Activated CD8-positive, alpha-beta memory T cell treated with anti-CD3 and anti-CD28 coated beads, Interleukin-2, amount 10 ng/mL, durations not matched to agents 7 days and 5 days (primary cell): ENCODE data around the gene ATXN7L1. TPM values are rescaled to one million over a fixed set of nuclear protein-coding genes. Genes with fewer than 3 reads are reported as not detected.
"Not testable (repeated sequence)": the region's sequence is repeated elsewhere in the genome, so short reads cannot be mapped to it uniquely, and the experiment has no call there.

Experiments
- ATAC-seq: fragments of 150-1000 bp; cut with Tn5 transposase; one replicate; pipeline ENCODE4 v1.10.0; 2021; ENCODE audit warnings: moderate library complexity
- CTCF ChIA-PET: fragments of 350-600 bp; sonication (Branson Sonifier 250); formaldehyde crosslinking; loops from one replicate; lab custom pipeline; 2021; ENCODE audit warnings: antibody characterized with exemption; lab: Charles Lee
- DNase-seq: peaks from one replicate; pipeline ENCODE4 v3.0.0-alpha.2; 2020
- H3K27ac Mint-ChIP-seq: one replicate; pipeline ENCODE4 v1.8.0; 2021; ENCODE audit warnings: mild to moderate bottlenecking, mixed read lengths
- H3K27me3 Mint-ChIP-seq: one replicate; pipeline ENCODE4 v1.8.0; 2021; ENCODE audit warnings: mixed read lengths
- H3K36me3 Mint-ChIP-seq: one replicate; pipeline ENCODE4 v1.8.0; 2021; ENCODE audit warnings: mild to moderate bottlenecking, mixed read lengths
- H3K4me1 Mint-ChIP-seq: one replicate; pipeline ENCODE4 v1.8.0; 2021; ENCODE audit warnings: mixed read lengths
- H3K4me3 Mint-ChIP-seq: one replicate; pipeline ENCODE4 v1.8.0; 2021; ENCODE audit warnings: mild to moderate bottlenecking, moderate library complexity, mixed read lengths
- H3K9me3 Mint-ChIP-seq: one replicate; pipeline ENCODE4 v1.8.0; 2022; ENCODE audit warnings: low read depth, mixed read lengths
- total RNA-seq, 2 experiments: library from RNA; stranded (reverse); gene quantifications; one replicate each; pipeline ENCODE4 v1.2.3, GENCODE V29; 2021

The ATXN7L1 gene
- total RNA-seq, 2 experiments from 2014 or later: 4.2 to 9.1 TPM

DNA sequence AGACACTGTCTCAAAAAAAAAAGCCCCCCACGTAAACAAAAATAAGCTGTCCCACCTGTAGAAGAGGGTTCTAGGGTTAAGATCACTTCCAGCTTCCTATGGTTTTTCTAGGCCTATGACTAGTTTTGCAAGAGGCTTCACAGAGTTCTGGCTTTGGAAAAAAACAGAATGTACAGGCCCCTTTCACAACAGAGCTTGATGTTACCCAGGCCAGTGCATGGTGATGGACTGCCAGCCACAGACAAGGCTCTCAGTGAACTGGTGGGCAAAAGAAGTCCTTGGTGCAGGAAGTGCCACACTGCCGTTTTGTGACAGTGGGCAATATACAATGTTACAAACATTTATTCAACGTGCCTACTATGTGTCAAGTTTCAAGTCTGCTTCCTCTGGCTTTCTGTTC lies 276.8 kb downstream of the ATXN7L1 start:
- peaks cover 18% of the 10 kb centered on the region for H3K27me3 Mint-ChIP-seq
- ATAC-seq (no peak), DNase-seq (no peak)
- no peak overlapping the region for H3K27ac Mint-ChIP-seq
- H3K36me3 Mint-ChIP-seq: no peaks in the 10 kb centered on the region
- CTCF ChIA-PET: no interaction called here
- H3K4me1 Mint-ChIP-seq: no peaks in the 10 kb centered on the region
- H3K9me3 Mint-ChIP-seq: no peaks in the 10 kb centered on the region
- H3K4me3 Mint-ChIP-seq: no peak overlapping the region

DNA sequence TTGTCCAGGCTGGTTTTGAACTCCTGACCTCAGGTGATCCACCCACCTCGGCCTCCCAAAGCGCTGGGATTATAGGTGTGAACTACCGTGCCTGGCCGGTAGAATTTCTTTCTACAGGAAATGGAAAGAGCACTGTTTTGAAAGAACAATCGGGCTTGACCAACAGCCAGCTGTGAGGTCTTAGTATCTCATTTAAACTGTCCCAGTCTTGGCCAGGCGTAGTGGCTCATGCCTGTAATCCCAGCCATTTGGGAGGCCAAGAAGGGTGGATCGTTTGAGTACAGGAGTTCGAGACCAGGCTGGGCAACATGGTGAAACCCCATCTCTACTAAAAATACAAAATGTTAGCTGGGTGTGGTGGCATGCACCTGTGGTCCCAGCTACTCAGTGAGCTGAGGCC lies 277.3 kb downstream of the ATXN7L1 start:
- CTCF ChIA-PET, H3K4me3 Mint-ChIP-seq, H3K36me3 Mint-ChIP-seq, DNase-seq, H3K4me1 Mint-ChIP-seq, H3K27ac Mint-ChIP-seq, ATAC-seq, H3K9me3 Mint-ChIP-seq: not testable (repeated sequence)
- peaks cover 21% of the 10 kb centered on the region for H3K27me3 Mint-ChIP-seq

DNA sequence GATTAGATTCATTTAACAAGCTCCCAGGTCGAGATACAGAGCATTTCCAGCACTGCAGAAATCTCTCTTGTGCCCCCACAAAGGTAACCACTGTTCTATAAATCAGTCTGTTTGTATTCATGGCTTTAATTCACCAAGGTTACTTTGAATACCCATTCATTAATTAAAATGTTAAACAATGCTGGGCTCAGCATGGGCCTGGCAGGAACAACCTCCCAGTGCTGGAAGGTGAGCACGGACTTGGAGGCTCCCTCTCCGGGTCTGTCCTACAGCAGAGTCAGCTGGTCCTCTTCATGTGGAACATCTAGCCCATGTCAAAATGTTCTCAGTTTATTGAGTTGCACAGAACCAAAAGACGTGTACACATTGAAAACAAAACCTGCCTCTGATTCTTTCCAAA lies 279.5 kb downstream of the ATXN7L1 start:
- H3K27ac Mint-ChIP-seq: no peak overlapping the region
- no peaks in the 10 kb centered on the region for H3K4me1 Mint-ChIP-seq
- H3K4me3 Mint-ChIP-seq: no peak overlapping the region
- ATAC-seq (no peak), DNase-seq (no peak)
- H3K9me3 Mint-ChIP-seq: no peaks in the 10 kb centered on the region
- H3K27me3 Mint-ChIP-seq: peaks cover 21% of the 10 kb centered on the region
- CTCF ChIA-PET: no interaction called here
- H3K36me3 Mint-ChIP-seq: no peaks in the 10 kb centered on the region

DNA sequence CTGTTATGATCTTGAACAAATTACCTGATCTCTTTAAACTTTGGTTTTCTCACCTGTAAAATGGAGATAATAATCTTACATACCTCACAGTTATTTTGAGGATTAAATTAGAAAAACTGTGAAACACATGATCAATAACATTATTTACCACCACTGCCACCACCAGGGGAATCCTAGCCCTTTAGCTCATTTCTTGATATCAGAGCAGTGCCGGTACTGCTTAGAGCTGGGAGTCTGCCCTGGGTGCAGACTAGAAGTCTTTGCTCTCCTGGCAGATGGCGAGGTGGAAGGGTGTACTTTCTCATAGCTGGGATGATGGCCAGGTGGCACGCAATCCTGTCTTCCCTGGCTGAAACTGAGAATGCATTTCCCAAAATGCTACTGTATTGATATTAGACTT lies 282.4 kb downstream of the ATXN7L1 start:
- peaks cover 17% of the 10 kb centered on the region for H3K27me3 Mint-ChIP-seq
- no peak overlapping the region for H3K4me3 Mint-ChIP-seq
- H3K9me3 Mint-ChIP-seq: no peaks in the 10 kb centered on the region
- ATAC-seq (no peak), DNase-seq (no peak)
- H3K27ac Mint-ChIP-seq: no peak overlapping the region
- H3K36me3 Mint-ChIP-seq: no peaks in the 10 kb centered on the region
- CTCF ChIA-PET: interaction anchor here (0.6 kb wide), 1 partner anchor 454 kb away, joined by 3 read pairs; no protein-coding TSS in a partner anchor
- H3K4me1 Mint-ChIP-seq: peaks cover 4% of the 10 kb centered on the region

DNA sequence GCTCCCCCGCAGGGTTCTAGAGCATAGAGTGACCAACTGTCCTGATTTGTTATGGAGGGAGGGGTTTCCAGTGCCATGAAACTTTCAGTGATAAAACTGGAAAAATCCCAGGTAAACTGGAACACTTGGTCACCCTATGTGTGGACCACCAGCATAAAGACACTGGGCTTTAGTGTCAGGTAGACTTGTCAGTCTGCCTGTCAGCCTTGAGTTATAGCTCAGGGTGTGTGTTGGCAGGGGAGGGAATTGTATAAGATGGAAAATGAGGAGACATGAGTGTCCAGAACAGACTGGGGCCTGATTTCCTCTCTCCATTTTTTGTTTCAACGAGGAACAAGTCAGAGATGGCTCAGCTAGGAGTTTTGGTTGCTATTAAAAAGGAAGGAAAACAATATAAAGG lies 284.9 kb downstream of the ATXN7L1 start:
- DNase-seq (peak; percentile 9), ATAC-seq (no peak)
- H3K9me3 Mint-ChIP-seq: no peaks in the 10 kb centered on the region
- no peak overlapping the region for H3K4me3 Mint-ChIP-seq
- H3K4me1 Mint-ChIP-seq: peaks cover 14% of the 10 kb centered on the region
- H3K36me3 Mint-ChIP-seq: no peaks in the 10 kb centered on the region
- CTCF ChIA-PET: no interaction called here
- peaks cover 8% of the 10 kb centered on the region for H3K27me3 Mint-ChIP-seq
- H3K27ac Mint-ChIP-seq: no peak overlapping the region

DNA sequence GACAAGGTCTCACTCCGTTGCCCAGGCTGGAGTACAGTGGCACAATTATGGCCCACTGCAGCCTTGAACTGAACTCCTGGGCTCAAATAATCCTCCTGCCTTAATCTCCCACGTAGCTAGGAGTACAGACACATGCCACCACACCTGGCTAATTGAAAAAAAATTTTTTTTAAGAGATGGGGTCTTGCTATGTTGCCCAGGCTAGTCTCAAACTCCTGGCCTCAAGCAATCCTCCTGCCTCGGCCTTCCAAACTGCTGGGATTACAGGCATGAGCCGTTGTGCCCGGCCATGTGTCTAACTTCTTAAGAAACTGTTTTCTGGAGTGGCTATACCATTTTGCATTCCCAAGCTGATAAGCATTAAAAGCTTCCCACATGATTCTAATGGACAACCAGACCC lies 285.6 kb downstream of the ATXN7L1 start:
- ATAC-seq: no peak
- Mint-ChIP-seq H3K9me3 (no peaks in the 10 kb centered on the region), H3K27me3 (peaks cover 8% of the 10 kb centered on the region), H3K4me1 (peaks cover 18% of the 10 kb centered on the region), H3K36me3 (no peaks in the 10 kb centered on the region), H3K27ac (no peak overlapping the region), H3K4me3 (no peak overlapping the region)
- no peak for DNase-seq
- CTCF ChIA-PET: no interaction called here

DNA sequence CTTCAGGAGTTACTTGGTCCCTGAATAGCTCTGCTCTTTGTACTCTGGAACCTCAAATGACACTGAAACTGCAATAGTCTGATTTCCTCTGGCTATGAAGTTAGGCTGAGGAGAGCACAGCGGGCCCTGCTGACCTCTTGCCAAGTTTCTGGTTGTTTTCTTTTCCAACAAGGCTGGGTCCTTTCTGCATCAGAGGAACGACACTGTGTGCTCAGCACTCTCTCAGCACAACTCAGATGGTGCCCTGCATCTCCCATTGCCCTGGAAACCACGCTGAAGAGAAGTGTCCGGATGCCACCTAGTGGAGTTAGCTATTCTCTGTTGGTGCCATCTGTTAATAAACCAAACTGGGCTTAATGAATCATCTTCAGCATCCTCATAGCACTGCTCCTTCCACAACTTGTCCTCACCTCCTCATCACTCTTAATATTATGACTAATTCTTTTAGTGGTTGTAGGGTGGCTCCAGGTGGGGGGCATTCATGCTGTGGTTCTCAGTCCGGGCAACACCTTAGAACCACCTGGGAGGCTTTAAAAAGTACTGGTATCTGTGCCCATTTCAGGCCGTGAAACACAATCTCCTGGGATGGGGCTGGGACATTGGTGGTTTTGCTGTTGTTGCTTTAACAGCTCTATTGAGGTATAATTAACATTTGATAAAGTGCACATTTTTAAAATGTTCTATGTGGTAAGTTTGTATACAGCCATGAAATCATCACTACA lies 286.9 kb downstream of the ATXN7L1 start:
- H3K4me1 Mint-ChIP-seq: peaks cover 18% of the 10 kb centered on the region
- no peaks in the 10 kb centered on the region for H3K36me3 Mint-ChIP-seq
- no peak overlapping the region for H3K4me3 Mint-ChIP-seq

DNA sequence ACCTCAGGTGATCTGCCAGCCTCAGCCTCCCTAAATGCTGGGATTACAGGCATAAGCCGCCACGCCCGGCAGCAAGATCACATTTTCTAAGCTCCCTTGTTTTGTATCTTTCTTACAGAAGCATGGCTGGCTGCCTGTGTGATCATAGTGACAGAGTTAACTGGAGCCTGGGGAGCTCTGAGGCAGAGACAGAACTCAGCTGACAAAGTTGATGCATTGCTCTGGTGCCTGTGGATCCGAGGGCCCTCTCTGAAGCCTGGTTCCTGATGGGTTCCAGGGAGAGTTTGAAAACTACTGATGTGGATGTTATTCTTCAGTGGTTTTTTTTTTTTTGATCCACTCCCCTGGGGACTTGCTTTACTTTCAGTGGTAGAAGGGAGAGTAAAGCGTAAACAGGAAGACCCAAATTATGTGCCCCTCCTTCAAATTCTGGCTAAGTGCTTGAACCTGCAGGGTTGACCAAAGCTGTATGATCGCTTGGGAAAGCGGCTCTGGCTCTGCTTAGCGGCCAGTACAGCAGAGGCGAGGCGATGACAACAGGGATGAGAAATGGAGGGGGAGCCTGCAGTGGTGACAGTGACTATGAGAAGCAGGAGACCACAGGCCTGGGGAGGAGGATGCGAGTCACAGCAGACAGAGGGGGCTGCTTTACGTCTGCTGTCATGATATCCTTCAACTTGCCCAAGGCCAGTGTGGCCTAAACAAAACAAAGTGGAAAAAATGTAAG lies 288.3 kb downstream of the ATXN7L1 start:
- H3K4me3 Mint-ChIP-seq: no peak overlapping the region
- H3K27me3 Mint-ChIP-seq: no peaks in the 10 kb centered on the region
- CTCF ChIA-PET: interaction anchor here (1.1 kb wide), 2 partner anchors 9 to 12 kb away, joined by 3 read pairs; no protein-coding TSS in a partner anchor
- H3K9me3 Mint-ChIP-seq: no peaks in the 10 kb centered on the region
- peak overlapping the region; percentile 55 for H3K27ac Mint-ChIP-seq
- peak; percentile 40 for DNase-seq
- H3K4me1 Mint-ChIP-seq: peaks cover 18% of the 10 kb centered on the region
- no peaks in the 10 kb centered on the region for H3K36me3 Mint-ChIP-seq
- no peak for ATAC-seq

More for the DNA sequence above, 286.9 kb downstream of the ATXN7L1 start:
- DNase-seq: peak; percentile 77
- CTCF ChIA-PET: interaction anchor here (0.8 to 1.8 kb wide), 9 partner anchors 10 to 667 kb away, joined by 3 to 6 read pairs (median 3); partner anchors contain the start of gene RINT1
- no peak overlapping the region for H3K27ac Mint-ChIP-seq
- H3K27me3 Mint-ChIP-seq: peaks cover 5% of the 10 kb centered on the region
- ATAC-seq: peak; percentile 90
- no peaks in the 10 kb centered on the region for H3K9me3 Mint-ChIP-seq

DNA sequence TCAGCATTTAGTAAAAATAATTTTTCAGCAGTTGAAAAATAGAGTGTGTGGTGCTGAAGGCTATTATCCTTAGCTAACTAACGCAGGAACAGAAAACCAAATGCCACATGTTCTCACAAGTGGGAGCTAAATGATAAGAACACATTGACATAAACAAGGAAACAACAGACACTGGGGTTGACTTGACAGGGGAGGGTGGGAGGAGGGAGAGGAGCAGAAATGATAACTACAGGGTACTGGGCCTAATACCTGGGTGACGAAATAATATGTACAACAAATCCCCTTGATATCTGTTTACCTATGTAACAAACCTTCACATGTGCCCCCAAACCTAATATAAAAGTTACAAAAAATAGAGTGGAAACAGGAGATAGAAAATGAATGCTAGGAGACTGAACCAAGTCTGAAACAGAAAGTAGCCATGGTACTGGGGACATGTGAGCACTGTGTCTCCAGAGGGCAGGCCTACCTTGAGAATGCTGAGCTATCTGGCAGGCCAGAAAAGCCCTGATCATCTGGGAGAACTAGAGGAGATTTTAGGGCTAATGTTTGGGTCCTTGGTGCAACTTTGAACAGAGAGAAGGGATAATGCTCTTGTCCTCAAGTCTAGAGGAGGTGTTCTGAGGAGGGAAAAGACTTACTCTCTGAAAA lies 290.4 kb downstream of the ATXN7L1 start:
- Mint-ChIP-seq H3K4me1 (peaks cover 27% of the 10 kb centered on the region), H3K27me3 (no peaks in the 10 kb centered on the region), H3K27ac (no peak overlapping the region), H3K4me3 (no peak overlapping the region), H3K36me3 (no peaks in the 10 kb centered on the region), H3K9me3 (no peaks in the 10 kb centered on the region)
- CTCF ChIA-PET: interaction anchor here (1.1 to 1.2 kb wide), 2 partner anchors 54 to 702 kb away, joined by 3 read pairs; partner anchors contain the start of gene RINT1
- ATAC-seq: no peak
- peak; percentile 41 for DNase-seq

DNA sequence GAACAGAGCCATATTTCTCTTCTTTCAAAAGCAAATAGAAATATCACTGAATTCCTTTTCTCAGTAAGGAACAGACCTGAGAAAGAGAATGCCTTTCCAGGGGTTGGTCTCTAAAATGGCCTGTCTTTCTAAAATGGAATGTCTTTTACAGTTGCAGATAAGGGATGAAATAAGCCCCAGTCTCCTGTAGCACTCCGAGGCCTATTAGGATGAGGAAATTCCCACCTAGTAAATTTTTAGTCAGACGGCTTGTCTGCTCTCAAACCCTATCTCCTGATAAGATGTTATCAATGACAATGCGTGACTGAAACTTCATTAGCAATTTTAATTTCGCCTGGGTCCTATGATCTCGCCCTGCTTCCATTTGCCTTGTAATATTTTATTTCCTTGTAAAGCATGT lies 292.2 kb downstream of the ATXN7L1 start:
- DNase-seq (no peak), ATAC-seq (no peak)
- Mint-ChIP-seq H3K36me3 (no peaks in the 10 kb centered on the region), H3K27me3 (peaks cover under 1% of the 10 kb centered on the region), H3K4me3 (no peak overlapping the region), H3K9me3 (no peaks in the 10 kb centered on the region), H3K4me1 (peaks cover 23% of the 10 kb centered on the region), H3K27ac (no peak overlapping the region)
- CTCF ChIA-PET: no interaction called here

DNA sequence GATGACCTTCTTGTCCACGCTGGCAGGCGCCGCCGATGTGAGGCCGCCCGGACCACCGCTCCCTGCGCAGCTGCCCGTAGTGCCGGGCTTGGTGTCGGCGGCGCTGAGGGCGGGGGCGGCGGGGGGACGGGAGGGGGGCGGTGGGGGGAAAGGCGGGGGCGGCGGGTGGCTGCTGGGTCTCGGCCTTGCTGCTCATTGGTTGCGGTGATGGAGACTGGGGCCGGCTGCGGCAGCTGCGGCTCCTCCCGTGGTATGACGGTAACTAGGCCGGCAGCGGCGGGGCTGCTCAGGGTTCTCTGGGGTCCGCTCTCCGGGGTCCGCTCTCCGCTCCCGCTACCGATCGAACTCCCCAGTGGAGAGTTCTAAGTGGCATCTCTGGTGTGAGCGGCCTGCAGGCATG lies 293.3 kb downstream of the ATXN7L1 start:
- CTCF ChIA-PET: no interaction called here
- no peak for DNase-seq
- Mint-ChIP-seq H3K4me1 (peaks cover 16% of the 10 kb centered on the region), H3K4me3 (no peak overlapping the region), H3K36me3 (no peaks in the 10 kb centered on the region), H3K27me3 (peaks cover 2% of the 10 kb centered on the region), H3K27ac (no peak overlapping the region), H3K9me3 (no peaks in the 10 kb centered on the region)
- no peak for ATAC-seq

DNA sequence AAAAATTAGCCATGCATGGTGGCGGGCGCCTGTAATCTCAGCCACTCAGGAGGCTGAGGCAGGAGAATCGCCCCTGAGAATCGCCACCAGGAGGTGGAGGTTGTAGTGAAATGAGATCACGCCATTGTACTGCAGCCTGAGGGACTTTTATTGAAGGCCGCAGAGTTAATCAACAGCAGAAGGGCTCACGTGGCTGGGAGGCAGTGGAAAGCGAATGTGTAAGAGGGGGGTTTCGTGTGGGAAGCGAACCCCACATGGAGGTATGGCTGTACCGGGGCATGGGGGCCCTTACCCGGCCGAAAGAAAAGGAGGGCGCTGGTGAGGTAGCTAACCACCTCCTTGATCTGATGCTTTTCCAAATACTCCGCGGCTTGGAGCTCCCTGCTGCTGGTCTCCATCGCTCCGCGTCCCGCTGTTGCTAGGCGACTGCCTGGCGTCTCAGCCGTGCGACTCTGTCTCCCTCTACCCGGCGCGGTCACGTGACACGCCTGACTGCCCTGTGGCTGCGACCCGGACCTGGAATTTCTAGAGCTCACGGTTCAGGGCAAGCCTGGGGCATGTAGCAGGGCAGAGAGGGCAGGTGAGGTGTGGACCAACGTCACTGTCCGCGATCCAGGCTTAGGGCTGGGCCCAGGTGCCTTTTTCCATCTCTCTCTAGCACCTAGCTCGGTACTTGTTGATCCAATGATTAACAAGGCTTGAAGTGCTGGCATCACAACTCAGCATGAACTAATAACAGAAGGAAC lies 295.2 kb downstream of the ATXN7L1 start, which contains the start of gene EFCAB10:
TSS of gene EFCAB10 (minus strand) at position 428 of the 746 bp plus-strand sequence. CDS start at position 398, 30 bp downstream.
- peak; percentile 75 for DNase-seq
- H3K4me1 Mint-ChIP-seq: peaks cover 13% of the 10 kb centered on the region
- no peak within 1 kb of the TSS for H3K27ac Mint-ChIP-seq
- H3K36me3 Mint-ChIP-seq: no peaks in the 10 kb centered on the region
- ATAC-seq: peak; percentile 90
- peaks cover 2% of the 10 kb centered on the region for H3K27me3 Mint-ChIP-seq
- CTCF ChIA-PET: interaction anchor here (1.0 to 1.3 kb wide), 3 partner anchors 10 to 49 kb away, joined by 3 to 6 read pairs (median 3); partner anchors contain the start of gene RINT1
- H3K9me3 Mint-ChIP-seq: no peaks in the 10 kb centered on the region
- peak within 1 kb of the TSS; percentile 68 for H3K4me3 Mint-ChIP-seq
